WTC11 (cell line): ENCODE data around the gene SLC8A1. TPM values are rescaled to one million over a fixed set of nuclear protein-coding genes. Genes with fewer than 3 reads are reported as not detected.
A peak's percentile ranks its signal among the peaks of the same experiment; 100 is the strongest.

Experiments
- ATAC-seq: fragments of 200-7000 bp; cut with Tn5 transposase; 2 replicates; pipeline ENCODE4 v1.10.0; 2021; ENCODE audit warnings: mild to moderate bottlenecking, moderate library complexity
- CTCF ChIA-PET: fragments of 300-600 bp; sonication (Branson Sonifier 250); formaldehyde crosslinking; loops from one replicate; lab custom pipeline; 2021; ENCODE audit warnings: antibody characterized with exemption; lab: Charles Lee
- POLR2A ChIA-PET: fragments of 350-600 bp; sonication (Branson Sonifier 250); formaldehyde crosslinking; loops from one replicate; lab custom pipeline; 2021; ENCODE audit warnings: antibody characterized with exemption; lab: Charles Lee
- DNase-seq: peaks from one replicate; pipeline ENCODE4 v3.0.0; 2021; ENCODE audit warnings: low spot score
- H3K27ac Mint-ChIP-seq: 2 replicates; pipeline ENCODE4 v1.8.0; 2021; ENCODE audit warnings: mixed read lengths
- H3K27me3 Mint-ChIP-seq: 2 replicates; pipeline ENCODE4 v1.8.0; 2021; ENCODE audit warnings: low read depth, mild to moderate bottlenecking, moderate library complexity, mixed read lengths
- H3K36me3 Mint-ChIP-seq: 2 replicates; pipeline ENCODE4 v1.8.0; 2021; ENCODE audit warnings: mixed read lengths
- H3K4me1 Mint-ChIP-seq: 2 replicates; pipeline ENCODE4 v1.8.0; 2022; ENCODE audit warnings: mixed read lengths
- H3K4me3 Mint-ChIP-seq: 2 replicates; pipeline ENCODE4 v1.8.0; 2021; ENCODE audit warnings: mild to moderate bottlenecking, moderate library complexity, mixed read lengths
- H3K9me3 Mint-ChIP-seq: 2 replicates; pipeline ENCODE4 v1.8.0; 2021; ENCODE audit warnings: mixed read lengths
- E2F4 ChIP-seq: sonication (generic); formaldehyde crosslinking; IDR thresholded peaks from 2 replicates; pipeline ENCODE4 v1.8.1; 2022; ENCODE audit warnings: low read depth, mild to moderate bottlenecking, moderate library complexity, missing genetic modification reagents, borderline replicate concordance
- FOXJ3 ChIP-seq: sonication (generic); formaldehyde crosslinking; IDR thresholded peaks from 2 replicates; pipeline ENCODE4 v1.9.0; 2021; ENCODE audit warnings: missing genetic modification reagents, mild to moderate bottlenecking, borderline replicate concordance
- GRHL2 ChIP-seq: fragments of 250-450 bp; sonication (Bioruptor Pico); IDR thresholded peaks from 2 replicates; pipeline ENCODE4 v1.8.0; 2022; ENCODE audit warnings: mild to moderate bottlenecking, moderate library complexity; ENCODE audit not compliant: insufficient replicate concordance, severe bottlenecking
- JAZF1 ChIP-seq: fragments of 250-450 bp; sonication (Bioruptor Pico); IDR thresholded peaks from 2 replicates; pipeline ENCODE4 v1.9.0; 2021; ENCODE audit warnings: moderate library complexity, mild to moderate bottlenecking, inconsistent platforms
- PRRX2 ChIP-seq: fragments of 250-450 bp; sonication (Bioruptor Pico); IDR thresholded peaks from 2 replicates; pipeline ENCODE4 v1.8.0; 2021; ENCODE audit warnings: mild to moderate bottlenecking
- SMAD3 ChIP-seq: sonication (generic); formaldehyde crosslinking; IDR thresholded peaks from 2 replicates; pipeline ENCODE4 v1.8.0; 2022; ENCODE audit warnings: missing genetic modification reagents, mild to moderate bottlenecking, borderline replicate concordance
- SMAD4 ChIP-seq: sonication (generic); formaldehyde crosslinking; IDR thresholded peaks from 2 replicates; pipeline ENCODE4 v1.8.0; 2022; ENCODE audit warnings: mild to moderate bottlenecking, missing genetic modification reagents
- STAT6 ChIP-seq: sonication (generic); formaldehyde crosslinking; conservative IDR thresholded peaks from 2 replicates; pipeline ENCODE4 v1.8.1; 2023; ENCODE audit warnings: mild to moderate bottlenecking, low read depth, missing genetic modification reagents, moderate library complexity
- ZNF232 ChIP-seq: sonication (generic); formaldehyde crosslinking; IDR thresholded peaks from 2 replicates; pipeline ENCODE4 v1.8.0; 2022; ENCODE audit warnings: mild to moderate bottlenecking, missing genetic modification reagents
- ZNF423 ChIP-seq: fragments of 250-450 bp; sonication (Bioruptor Pico); IDR thresholded peaks from 2 replicates; pipeline ENCODE4 v2.1.2; 2022; ENCODE audit warnings: mild to moderate bottlenecking, moderate library complexity
- total RNA-seq: library from RNA; stranded (reverse); gene quantifications from 3 replicates; pipeline ENCODE4 v1.2.3, GENCODE V29; 2021
- TF ChIP-seq, protein P1 (sequence below): sonication (generic); formaldehyde crosslinking; IDR thresholded peaks from 2 replicates; pipeline ENCODE4 v1.8.1; 2023; ENCODE audit warnings: mild to moderate bottlenecking, missing genetic modification reagents, borderline replicate concordance
- TF ChIP-seq, protein P2 (sequence below): fragments of 250-450 bp; sonication (Bioruptor Pico); IDR thresholded peaks from 2 replicates; pipeline ENCODE4 v1.9.0; 2021; ENCODE audit warnings: moderate library complexity, mild to moderate bottlenecking, inconsistent platforms, borderline replicate concordance
- TF ChIP-seq, protein P3 (sequence below): sonication (generic); formaldehyde crosslinking; IDR thresholded peaks from 2 replicates; pipeline ENCODE4 v1.8.0; 2023; ENCODE audit warnings: mild to moderate bottlenecking, missing genetic modification reagents

SLC8A1 gene
- total RNA-seq, 1 experiment from 2014 or later = 2.6 TPM

DNA sequence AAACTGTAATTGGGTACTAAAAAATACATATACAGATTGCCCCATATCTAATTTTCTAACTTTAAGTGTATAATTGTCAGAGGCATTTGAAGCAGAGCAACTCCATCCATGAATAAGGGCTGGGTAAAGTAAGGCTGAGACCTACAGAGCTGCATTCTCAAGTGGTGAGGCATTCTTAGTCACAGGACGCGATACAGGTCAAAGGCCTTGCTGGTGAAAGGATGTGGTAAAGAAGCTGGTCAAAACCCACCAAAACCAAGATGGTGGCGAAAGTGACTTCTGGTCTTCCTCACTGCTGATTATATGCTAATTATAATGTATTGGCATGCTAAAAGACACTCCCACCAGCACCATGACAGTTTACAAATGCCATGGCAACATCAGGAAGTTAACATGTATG lies 50.0 kb downstream of the SLC8A1 start:
- no peak for ATAC-seq

DNA sequence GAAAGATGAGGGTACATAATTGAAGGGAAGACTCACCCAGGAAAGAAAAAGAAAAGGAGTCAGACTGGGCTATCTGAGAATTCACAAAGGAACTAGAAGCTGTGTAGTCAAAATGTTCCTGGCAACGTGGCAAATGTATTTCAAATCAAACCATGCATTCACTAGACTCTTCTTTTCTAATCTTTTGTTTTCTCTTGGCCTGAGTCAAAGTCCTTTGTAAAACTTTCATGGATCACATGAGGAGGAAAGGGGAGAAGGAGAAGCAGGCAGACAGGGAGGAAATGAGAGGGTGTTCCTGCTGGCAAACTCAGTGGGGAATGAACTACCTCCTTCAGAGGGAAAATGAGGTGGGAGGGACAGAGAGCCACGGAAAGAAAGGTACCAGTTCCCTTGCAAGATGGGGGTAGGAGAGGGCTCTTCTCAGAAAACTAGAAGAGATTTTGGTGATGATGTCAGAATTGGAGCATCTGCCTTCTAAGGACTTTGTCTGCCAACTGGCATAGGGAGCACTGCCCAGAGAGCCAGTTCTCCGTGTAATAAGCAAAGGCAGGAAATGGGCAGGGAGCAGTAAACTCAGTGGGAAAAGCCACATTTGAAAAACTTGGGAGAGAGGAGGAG lies 51.4 kb downstream of the SLC8A1 start:
- Mint-ChIP-seq H3K4me3 (no peak overlapping the region), H3K9me3 (peaks cover 6% of the 10 kb centered on the region; the same call in 1 of the 2 replicates), H3K36me3 (0 out of 2 replicates have a peak, but pooled peaks cover 2% of the 10 kb centered on the region), H3K27ac (peak overlapping the region; percentile 73), H3K4me1 (peaks cover 37% of the 10 kb centered on the region), H3K27me3 (peaks cover 5% of the 10 kb centered on the region; the same call in 1 of the 2 replicates)
- peak; percentile 87 for ATAC-seq
- no peak for DNase-seq
- ChIA-PET POLR2A (no interaction called here), CTCF (no interaction called here)
- peak; percentile 38; the same call in 1 of the 2 replicates for TF ChIP-seq ZNF423
- TF ChIP-seq, protein P1, sequence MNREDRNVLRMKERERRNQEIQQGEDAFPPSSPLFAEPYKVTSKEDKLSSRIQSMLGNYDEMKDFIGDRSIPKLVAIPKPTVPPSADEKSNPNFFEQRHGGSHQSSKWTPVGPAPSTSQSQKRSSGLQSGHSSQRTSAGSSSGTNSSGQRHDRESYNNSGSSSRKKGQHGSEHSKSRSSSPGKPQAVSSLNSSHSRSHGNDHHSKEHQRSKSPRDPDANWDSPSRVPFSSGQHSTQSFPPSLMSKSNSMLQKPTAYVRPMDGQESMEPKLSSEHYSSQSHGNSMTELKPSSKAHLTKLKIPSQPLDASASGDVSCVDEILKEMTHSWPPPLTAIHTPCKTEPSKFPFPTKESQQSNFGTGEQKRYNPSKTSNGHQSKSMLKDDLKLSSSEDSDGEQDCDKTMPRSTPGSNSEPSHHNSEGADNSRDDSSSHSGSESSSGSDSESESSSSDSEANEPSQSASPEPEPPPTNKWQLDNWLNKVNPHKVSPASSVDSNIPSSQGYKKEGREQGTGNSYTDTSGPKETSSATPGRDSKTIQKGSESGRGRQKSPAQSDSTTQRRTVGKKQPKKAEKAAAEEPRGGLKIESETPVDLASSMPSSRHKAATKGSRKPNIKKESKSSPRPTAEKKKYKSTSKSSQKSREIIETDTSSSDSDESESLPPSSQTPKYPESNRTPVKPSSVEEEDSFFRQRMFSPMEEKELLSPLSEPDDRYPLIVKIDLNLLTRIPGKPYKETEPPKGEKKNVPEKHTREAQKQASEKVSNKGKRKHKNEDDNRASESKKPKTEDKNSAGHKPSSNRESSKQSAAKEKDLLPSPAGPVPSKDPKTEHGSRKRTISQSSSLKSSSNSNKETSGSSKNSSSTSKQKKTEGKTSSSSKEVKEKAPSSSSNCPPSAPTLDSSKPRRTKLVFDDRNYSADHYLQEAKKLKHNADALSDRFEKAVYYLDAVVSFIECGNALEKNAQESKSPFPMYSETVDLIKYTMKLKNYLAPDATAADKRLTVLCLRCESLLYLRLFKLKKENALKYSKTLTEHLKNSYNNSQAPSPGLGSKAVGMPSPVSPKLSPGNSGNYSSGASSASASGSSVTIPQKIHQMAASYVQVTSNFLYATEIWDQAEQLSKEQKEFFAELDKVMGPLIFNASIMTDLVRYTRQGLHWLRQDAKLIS (CRISPR knock-in tag) = no peak
- TF ChIP-seq, all 79 proteins: peak for 1

More for the DNA sequence above, 50.0 kb downstream of the SLC8A1 start:
- H3K27ac Mint-ChIP-seq = no peak overlapping the region; the same call in 1 of the 2 replicates
- ChIA-PET CTCF (no interaction called here), POLR2A (no interaction called here)
- TF ChIP-seq SMAD3 (CRISPR knock-in tag) (no peak), JAZF1 (CRISPR knock-in tag) (no peak), ZNF232 (no peak), GRHL2 (CRISPR knock-in tag) (no peak), STAT6 (CRISPR knock-in tag) (no peak), FOXJ3 (CRISPR knock-in tag) (no peak), E2F4 (CRISPR knock-in tag) (no peak), PRRX2 (CRISPR knock-in tag) (no peak), SMAD4 (CRISPR knock-in tag) (no peak)
- TF ChIP-seq, protein P2, sequence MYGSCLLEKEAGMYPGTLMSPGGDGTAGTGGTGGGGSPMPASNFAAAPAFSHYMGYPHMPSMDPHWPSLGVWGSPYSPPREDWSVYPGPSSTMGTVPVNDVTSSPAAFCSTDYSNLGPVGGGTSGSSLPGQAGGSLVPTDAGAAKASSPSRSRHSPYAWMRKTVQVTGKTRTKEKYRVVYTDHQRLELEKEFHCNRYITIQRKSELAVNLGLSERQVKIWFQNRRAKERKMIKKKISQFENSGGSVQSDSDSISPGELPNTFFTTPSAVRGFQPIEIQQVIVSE (CRISPR knock-in tag) = no peak
- TF ChIP-seq, protein P3, sequence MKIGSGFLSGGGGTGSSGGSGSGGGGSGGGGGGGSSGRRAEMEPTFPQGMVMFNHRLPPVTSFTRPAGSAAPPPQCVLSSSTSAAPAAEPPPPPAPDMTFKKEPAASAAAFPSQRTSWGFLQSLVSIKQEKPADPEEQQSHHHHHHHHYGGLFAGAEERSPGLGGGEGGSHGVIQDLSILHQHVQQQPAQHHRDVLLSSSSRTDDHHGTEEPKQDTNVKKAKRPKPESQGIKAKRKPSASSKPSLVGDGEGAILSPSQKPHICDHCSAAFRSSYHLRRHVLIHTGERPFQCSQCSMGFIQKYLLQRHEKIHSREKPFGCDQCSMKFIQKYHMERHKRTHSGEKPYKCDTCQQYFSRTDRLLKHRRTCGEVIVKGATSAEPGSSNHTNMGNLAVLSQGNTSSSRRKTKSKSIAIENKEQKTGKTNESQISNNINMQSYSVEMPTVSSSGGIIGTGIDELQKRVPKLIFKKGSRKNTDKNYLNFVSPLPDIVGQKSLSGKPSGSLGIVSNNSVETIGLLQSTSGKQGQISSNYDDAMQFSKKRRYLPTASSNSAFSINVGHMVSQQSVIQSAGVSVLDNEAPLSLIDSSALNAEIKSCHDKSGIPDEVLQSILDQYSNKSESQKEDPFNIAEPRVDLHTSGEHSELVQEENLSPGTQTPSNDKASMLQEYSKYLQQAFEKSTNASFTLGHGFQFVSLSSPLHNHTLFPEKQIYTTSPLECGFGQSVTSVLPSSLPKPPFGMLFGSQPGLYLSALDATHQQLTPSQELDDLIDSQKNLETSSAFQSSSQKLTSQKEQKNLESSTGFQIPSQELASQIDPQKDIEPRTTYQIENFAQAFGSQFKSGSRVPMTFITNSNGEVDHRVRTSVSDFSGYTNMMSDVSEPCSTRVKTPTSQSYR = no peak
- H3K9me3 Mint-ChIP-seq = peaks cover 6% of the 10 kb centered on the region; the same call in 1 of the 2 replicates
- H3K4me3 Mint-ChIP-seq = no peak overlapping the region
- 0 out of 2 replicates have a peak, but pooled peaks cover 2% of the 10 kb centered on the region for H3K36me3 Mint-ChIP-seq
- H3K27me3 Mint-ChIP-seq = peaks cover 5% of the 10 kb centered on the region; the same call in 1 of the 2 replicates
- peaks cover 35% of the 10 kb centered on the region for H3K4me1 Mint-ChIP-seq
- DNase-seq = no peak
